Measurements from ENCODE around the gene TOMM40. TPM values are rescaled to one million over a fixed set of nuclear protein-coding genes. Genes with fewer than 3 reads are reported as not detected.
A peak's percentile ranks its signal among the peaks of the same experiment; 100 is the strongest.

TOMM40 gene
- total RNA-seq, result 10 to 100 TPM; 32.9 to 48.2 (median 39.7) TPM

GRCh38 chr19:44891016-44891882 is at the start of gene TOMM40:
TOMM40 (plus strand) TSS chr19:44891254; CDS start chr19:44891416, 162 bp downstream.
- intact Hi-C loops (cut with DNase I; ENCODE audit: low total_unique reads), result no loop called here
- peak within 1 kb of the TSS; percentile 79 to 99 (median 86) for H3K4me3 ChIP-seq

GRCh38 chr19:44845286-44845611 is 45.8 kb upstream of the TOMM40 start:
- no peaks in the 10 kb centered on the region for H3K9me3 ChIP-seq
- DNase-seq (ENCODE audit: low spot score in 2 of 2), result no peak
- H3K4me1 ChIP-seq, result peaks cover 6 to 7% of the 10 kb centered on the region in 2 donors
- no peaks in the 10 kb centered on the region for H3K27me3 ChIP-seq
- no peaks in the 10 kb centered on the region for H3K36me3 ChIP-seq
- intact Hi-C loops (cut with DNase I; ENCODE audit: low total_unique reads), result no loop called here
- TF ChIP-seq CTCF (IDR thresholded peaks at IDR 0.05), result no peak
- TF ChIP-seq POLR2A (IDR thresholded peaks at IDR 0.05), result no peak
- no peak for TF ChIP-seq POLR2AphosphoS5 (IDR thresholded peaks at IDR 0.05)
- peak overlapping the region; percentile 96 to 100 (median 99) for H3K4me3 ChIP-seq
- H3K27ac ChIP-seq, result peak overlapping the region; percentile 93 to 100

More at GRCh38 chr19:44891016-44891882, at the start of gene TOMM40:
- no peaks in the 10 kb centered on the region for H3K36me3 ChIP-seq
- TF ChIP-seq POLR2AphosphoS5 (IDR thresholded peaks at IDR 0.05) (peak in 1 of 3 donors; percentile 11), CTCF (IDR thresholded peaks at IDR 0.05) (no peak)
- H3K9me3 ChIP-seq, result no peaks in the 10 kb centered on the region
- H3K4me1 ChIP-seq, result peaks cover 11 to 16% of the 10 kb centered on the region in 2 donors
- H3K27ac ChIP-seq, result peak within 1 kb of the TSS; percentile 97 to 100
- DNase-seq (ENCODE audit: low spot score in 2 of 2), result no peak
- no peaks in the 10 kb centered on the region for H3K27me3 ChIP-seq

GRCh38 chr19:44845612-44846454 is 45.2 kb upstream of the TOMM40 start, which contains the start of gene NECTIN2:
NECTIN2 (plus strand) TSS chr19:44846297; CDS start chr19:44846526, 229 bp downstream.
- DNase-seq (ENCODE audit: low spot score in 2 of 2), result peak; percentile 99 to 100
- Histone ChIP-seq H3K36me3 (no peaks in the 10 kb centered on the region), H3K4me3 (peak within 1 kb of the TSS; percentile 96 to 100 (median 99)), H3K27me3 (no peaks in the 10 kb centered on the region), H3K9me3 (no peaks in the 10 kb centered on the region), H3K27ac (peak within 1 kb of the TSS; percentile 100), H3K4me1 (peaks cover 7 to 11% of the 10 kb centered on the region in 2 donors)
- intact Hi-C loops (cut with DNase I; ENCODE audit: low total_unique reads), result no loop called here
- TF ChIP-seq POLR2AphosphoS5 (IDR thresholded peaks at IDR 0.05), result peak; percentile 59 to 91 (median 81)
- peak; percentile 84 for TF ChIP-seq POLR2A (IDR thresholded peaks at IDR 0.05)
- peak; percentile 76 to 94 (median 94) for TF ChIP-seq CTCF (IDR thresholded peaks at IDR 0.05)

DNA sequence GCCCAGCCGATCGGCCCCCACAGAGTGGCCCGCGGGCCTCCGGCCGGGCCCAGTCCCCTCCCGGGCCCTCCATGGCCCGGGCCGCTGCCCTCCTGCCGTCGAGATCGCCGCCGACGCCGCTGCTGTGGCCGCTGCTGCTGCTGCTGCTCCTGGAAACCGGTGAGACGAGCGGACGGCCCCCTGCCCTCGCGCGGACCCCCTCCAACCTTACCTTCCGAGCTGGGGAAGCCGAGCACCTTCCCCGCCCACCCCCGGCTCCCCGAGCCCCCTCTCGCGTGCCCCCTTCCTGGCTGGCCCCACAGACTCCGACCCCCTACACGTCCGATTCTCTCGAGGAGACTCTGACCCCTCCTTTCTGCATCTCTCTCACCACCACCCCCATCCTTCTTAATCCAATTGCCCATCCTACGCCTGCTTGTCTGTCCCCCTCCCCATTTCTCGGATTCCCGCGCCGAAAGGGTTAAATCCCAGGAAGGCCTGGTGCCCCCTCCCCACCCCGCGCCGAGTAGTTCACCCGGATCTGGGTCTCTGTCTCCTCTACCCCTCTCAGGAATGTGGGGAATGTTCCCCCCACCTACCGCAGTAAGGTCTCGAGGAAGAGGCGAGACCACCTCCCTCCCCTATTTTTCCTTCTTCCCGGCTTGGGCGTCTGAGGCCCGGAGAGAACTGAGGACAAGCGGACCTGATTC is 44.5 kb upstream of the TOMM40 start:
- peak overlapping the region; percentile 100 for H3K27ac ChIP-seq
- peak in 1 of 2 donors; percentile 50 for DNase-seq (ENCODE audit: low spot score in 2 of 2)
- H3K36me3 ChIP-seq, result no peaks in the 10 kb centered on the region
- H3K4me3 ChIP-seq, result peak overlapping the region; percentile 96 to 100 (median 99)
- no peaks in the 10 kb centered on the region for H3K9me3 ChIP-seq
- H3K4me1 ChIP-seq, result peaks cover 7 to 11% of the 10 kb centered on the region in 2 donors
- intact Hi-C loops (cut with DNase I; ENCODE audit: low total_unique reads), result no loop called here
- H3K27me3 ChIP-seq, result no peaks in the 10 kb centered on the region
- no peak for TF ChIP-seq POLR2A (IDR thresholded peaks at IDR 0.05)
- TF ChIP-seq CTCF (IDR thresholded peaks at IDR 0.05), result no peak
- no peak for TF ChIP-seq POLR2AphosphoS5 (IDR thresholded peaks at IDR 0.05)
